NCI-H526 treated with DMSO at 0.1 percent for 48 hours (cell line): ENCODE measurements around the gene FADS2.

Experiments
- DNase-seq: peaks from one replicate; lab custom pipeline; 2025; lab: John Stamatoyannopoulos, UW

Gene FADS2

GRCh38 chr11:61847914-61848581 is 19.9 kb downstream of the FADS2 start:
- DNase-seq, result no peak

- no peak for DNase-seq
Observed at GRCh38 chr11:61848631-61849030, 20.5 kb downstream of the FADS2 start.

GRCh38 chr11:61850687-61851086 is 22.6 kb downstream of the FADS2 start:
- DNase-seq, result no peak

GRCh38 chr11:61851113-61851899 is 23.2 kb downstream of the FADS2 start:
- no peak for DNase-seq

GRCh38 chr11:61851900-61852295 is 23.8 kb downstream of the FADS2 start:
- no peak for DNase-seq

- no peak for DNase-seq
Observed at GRCh38 chr11:61853698-61854169, 25.6 kb downstream of the FADS2 start.

- no peak for DNase-seq
Observed at GRCh38 chr11:61854206-61854895, 26.3 kb downstream of the FADS2 start.

- no peak for DNase-seq
Observed at GRCh38 chr11:61854966-61855714, 27.0 kb downstream of the FADS2 start.

GRCh38 chr11:61855939-61856680 is 28.0 kb downstream of the FADS2 start:
- DNase-seq, result no peak

- no peak for DNase-seq
Observed at GRCh38 chr11:61860054-61860903, 32.2 kb downstream of the FADS2 start.

- DNase-seq, result no peak
Observed at GRCh38 chr11:61861634-61862033, 33.5 kb downstream of the FADS2 start.

GRCh38 chr11:61862714-61863547 is 34.8 kb downstream of the FADS2 start:
- DNase-seq, result no peak

- DNase-seq, result no peak
Observed at GRCh38 chr11:61863548-61864081, 35.5 kb downstream of the FADS2 start.

GRCh38 chr11:61864814-61865775 is 37.0 kb downstream of the FADS2 start:
- DNase-seq, result no peak

- DNase-seq, result no peak
Observed at GRCh38 chr11:61866231-61866957, 38.3 kb downstream of the FADS2 start.

GRCh38 chr11:61866958-61867343 is 38.9 kb downstream of the FADS2 start:
- DNase-seq, result no peak
